Ecto neural progenitor cell (in vitro differentiated cells): ENCODE measurements around the gene SLC2A4.
A peak's percentile ranks its signal among the peaks of the same experiment; 100 is the strongest.

ENCODE experiments used
- DNase-seq: peaks from one replicate; pipeline ENCODE4 v3.0.0-alpha.2; 2018; ENCODE audit warnings: low spot score

SLC2A4 gene

DNA sequence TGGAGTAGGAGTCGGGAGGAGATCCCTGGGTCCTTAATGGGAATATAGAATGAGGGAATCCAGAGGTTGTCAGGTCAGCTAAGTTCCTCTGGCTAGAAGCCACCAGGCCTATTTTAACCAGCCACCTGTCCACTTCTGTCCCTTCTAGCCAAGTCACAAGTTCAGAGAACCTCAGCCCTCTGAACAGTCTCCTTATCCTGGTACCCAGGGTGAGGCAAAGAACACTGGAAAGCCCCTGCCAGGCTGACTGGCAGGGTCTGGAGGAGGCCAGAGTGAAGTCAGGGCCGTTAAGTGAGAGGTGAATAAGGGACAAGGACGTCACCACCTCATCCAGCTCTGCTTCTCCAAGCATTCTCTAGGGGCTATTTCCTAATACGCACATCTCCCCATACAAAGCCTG lies 32.7 kb upstream of the SLC2A4 start:
- DNase-seq: no peak

DNA sequence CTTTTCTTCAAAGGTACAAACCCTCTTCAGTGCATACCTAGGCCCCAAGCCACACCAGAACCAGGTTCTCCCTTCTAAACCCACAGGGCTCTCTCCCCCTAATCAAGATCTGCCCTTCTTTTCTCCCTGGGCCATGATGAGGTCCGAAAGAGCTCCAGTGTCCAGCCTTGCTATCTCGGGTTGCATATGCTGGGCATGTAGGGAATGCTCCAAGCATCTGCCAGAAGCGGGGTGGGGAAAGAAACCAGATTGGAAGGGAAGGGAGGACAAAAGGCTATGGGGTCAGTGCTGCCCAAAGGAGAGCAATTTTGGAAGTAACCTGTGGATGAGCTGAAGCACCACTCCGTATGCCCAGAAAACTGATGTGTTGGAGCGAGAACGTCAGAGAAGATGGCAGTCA lies 32.3 kb upstream of the SLC2A4 start:
- DNase-seq: no peak

GRCh38 chr17:7249830-7250229 lies 31.7 kb upstream of the SLC2A4 start:
- DNase-seq: no peak

DNA sequence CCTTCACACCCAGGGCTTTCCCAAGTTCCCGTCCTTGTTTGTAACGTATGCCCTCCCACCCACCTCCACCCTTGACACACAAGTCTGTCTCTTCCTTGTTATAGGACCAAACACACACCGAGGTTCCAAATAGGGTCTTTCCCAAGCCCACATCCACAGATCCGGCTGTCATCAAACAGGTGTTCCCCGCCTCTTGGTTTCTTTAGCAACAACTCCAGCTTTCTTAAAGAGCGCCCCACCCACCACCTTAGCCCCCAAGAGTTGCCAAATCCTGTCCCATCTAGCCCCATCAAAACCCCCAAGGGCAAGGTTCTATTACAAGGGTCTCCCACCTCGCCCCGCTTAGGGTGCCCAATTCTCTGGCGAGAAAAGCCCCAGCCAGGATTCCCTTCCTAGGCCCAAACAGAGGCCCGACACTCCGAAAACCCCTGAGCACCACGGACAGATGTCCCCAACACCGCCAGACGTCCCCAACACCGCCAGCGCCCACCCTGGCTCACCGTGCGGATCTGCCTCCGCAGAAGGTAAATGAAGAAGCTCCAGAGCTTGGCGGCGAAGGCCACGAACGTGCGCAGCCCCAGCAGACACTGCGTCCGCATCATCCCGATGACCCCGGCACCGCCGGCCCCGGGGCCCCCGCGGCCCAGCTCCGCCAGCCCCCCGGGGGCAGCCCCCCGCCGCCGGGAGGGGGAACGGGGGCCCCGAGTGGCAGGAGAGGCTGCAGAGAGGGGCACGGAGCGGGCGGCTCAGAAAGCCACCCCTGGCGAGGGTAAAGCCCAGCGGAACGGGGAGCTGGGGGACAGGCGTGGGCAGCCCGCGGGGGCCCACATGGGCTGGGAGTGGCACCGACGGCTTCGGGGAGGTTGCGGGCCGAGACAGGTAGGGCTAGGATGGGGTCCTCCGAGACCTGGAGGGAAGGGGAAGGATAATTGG lies 30.6 kb upstream of the SLC2A4 start:
- peak; percentile 64 for DNase-seq

DNA sequence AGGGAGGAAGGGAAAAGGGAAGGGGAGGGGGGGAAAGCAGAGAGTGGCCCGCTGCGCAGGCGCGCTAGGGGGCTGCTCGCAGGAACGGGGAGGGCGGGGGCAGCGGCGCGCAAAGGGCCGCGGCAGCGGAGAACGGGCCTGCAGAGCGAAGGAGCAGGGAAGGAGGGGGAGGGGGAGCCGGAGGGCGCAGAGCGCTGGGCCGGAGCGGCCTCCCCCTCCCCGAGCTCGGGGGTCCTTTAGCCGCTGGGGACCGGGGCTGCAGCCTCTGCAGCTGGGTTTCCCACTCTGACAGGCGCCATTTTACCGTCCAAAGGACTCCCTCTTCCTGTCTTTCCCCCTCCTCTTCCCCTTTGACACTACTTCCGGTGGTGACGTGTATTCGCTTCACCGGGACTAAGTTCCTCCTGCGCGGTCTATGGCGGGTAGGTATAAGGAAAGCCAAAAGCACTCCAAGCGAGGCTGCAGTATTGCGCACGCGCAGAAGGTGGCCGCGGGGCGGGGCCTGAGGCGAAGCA lies 29.8 kb upstream of the SLC2A4 start, which contains the start of gene CTDNEP1:
CTDNEP1 (minus strand) TSS at position 74 of the 515 bp plus-strand sequence. CDS start 438 bp downstream, outside the sequence.
- DNase-seq: peak; percentile 100

DNA sequence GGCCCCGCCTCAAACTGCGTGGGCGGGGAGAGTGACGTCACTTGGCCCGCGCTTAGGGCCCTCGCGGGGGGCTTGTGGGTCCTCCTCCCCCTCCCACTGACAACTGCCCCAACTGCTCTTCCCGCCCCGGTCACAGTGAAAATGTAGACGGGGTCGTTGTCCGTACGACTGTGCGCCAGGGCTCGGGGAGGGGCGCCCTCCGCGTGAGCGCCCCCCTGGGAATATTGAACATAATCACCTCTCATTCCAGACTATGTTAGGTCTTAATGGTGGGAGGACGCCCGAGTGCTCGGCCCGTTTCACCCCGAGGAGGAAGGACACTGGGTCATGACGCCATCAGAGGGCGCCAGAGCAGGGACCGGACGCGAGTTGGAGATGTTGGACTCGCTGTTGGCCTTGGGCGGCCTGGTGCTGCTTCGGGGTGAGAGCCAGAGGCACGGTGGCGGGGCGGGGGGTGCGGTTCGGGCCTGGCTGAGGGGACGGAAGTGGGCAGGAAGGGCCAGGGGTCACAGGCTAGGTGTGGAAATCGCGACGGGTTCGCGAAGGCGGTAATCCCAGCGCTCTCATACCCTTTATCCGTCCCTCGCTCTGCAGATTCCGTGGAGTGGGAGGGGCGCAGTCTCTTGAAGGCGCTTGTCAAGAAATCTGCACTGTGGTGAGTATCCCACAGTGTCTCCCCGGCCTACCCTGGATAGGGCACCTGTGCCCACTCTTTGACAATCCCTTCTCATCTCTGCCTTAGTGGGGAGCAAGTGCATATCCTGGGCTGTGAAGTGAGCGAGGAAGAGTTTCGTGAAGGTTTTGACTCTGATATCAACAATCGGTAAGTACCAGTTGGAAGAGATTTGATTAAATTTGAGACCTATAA lies 29.1 kb upstream of the SLC2A4 start, which contains the start of gene ELP5:
ELP5 (plus strand) TSS at position 40 of the 868 bp plus-strand sequence; CDS start at position 376, 336 bp downstream.
- DNase-seq: peak; percentile 99

DNA sequence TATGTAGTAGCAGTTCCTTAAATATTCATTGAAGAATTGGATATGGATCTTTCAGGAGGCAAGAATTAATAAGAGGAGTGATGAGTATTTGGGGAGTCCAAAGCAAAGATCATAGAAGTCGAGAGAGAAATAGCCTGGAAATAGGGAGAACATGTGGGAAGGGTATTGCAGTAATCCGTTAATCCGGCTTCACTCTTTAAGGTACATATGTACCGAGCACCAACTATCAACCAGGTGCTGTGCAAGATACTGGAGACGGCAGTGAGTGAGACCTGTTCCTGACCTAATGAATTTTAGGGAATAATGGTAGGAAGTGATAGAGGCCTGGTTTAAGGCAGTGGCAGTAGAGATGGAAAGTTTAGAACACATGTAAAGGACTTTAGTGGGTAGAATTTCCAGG lies 28.4 kb upstream of the SLC2A4 start:
- DNase-seq: no peak

DNA sequence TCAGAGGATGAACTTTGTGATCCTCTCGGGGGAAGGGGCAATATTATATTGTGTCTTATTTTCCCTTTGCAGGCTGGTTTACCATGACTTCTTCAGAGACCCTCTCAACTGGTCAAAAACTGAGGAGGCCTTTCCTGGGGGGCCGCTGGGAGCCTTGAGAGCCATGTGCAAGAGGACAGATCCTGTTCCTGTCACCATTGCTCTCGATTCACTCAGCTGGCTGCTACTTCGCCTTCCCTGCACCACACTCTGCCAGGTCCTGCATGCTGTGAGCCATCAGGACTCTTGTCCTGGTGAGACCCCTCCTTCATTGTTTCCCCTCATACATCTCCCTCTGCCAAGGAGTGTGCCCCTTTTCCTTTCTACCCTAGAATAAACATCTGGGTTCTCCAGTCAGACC lies 27.0 kb upstream of the SLC2A4 start:
- DNase-seq: no peak

- no peak for DNase-seq
Observed at GRCh38 chr17:7256766-7257456, 24.6 kb upstream of the SLC2A4 start.

GRCh38 chr17:7258731-7259554 lies 22.6 kb upstream of the SLC2A4 start:
- DNase-seq: no peak

- no peak for DNase-seq
Observed at GRCh38 chr17:7259555-7259889, 22.0 kb upstream of the SLC2A4 start.

GRCh38 chr17:7260151-7260550 lies 21.4 kb upstream of the SLC2A4 start:
- DNase-seq: no peak

DNA sequence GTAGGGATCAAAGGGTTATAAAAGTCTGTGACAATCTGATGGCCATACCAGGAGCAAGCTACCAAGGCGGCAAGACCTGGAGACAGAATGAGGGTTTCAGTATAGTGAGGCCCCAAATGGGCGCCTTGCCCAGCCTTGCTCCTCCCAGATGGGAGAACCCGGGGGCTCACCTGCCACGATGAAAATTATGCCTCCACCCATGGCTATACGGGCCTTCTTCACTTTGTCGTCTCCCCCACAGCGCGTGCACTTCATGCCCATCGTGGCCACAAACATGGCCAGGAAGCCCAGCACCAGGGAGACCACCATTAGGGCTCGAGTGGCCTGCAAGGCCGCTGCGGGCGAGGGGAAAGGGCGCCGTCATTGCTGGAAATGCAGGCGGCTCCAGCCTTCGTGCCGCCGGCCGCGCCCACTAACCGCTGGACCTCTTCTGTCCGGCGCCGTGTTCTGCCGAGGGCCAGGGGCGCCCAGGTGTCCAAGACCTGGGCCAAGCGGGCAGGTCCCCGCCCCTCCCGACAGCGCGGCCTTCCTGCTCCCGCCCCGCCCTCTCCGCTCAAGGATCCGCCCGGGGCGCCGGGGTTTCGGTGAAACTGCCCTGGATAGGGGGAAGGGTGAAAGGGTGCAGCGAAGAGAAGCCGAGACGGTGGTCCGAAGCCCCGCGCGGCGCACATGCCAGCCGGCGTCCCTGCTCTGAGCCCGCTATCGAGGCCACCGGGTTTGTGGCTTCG lies 20.7 kb upstream of the SLC2A4 start:
- DNase-seq: peak; percentile 82

DNA sequence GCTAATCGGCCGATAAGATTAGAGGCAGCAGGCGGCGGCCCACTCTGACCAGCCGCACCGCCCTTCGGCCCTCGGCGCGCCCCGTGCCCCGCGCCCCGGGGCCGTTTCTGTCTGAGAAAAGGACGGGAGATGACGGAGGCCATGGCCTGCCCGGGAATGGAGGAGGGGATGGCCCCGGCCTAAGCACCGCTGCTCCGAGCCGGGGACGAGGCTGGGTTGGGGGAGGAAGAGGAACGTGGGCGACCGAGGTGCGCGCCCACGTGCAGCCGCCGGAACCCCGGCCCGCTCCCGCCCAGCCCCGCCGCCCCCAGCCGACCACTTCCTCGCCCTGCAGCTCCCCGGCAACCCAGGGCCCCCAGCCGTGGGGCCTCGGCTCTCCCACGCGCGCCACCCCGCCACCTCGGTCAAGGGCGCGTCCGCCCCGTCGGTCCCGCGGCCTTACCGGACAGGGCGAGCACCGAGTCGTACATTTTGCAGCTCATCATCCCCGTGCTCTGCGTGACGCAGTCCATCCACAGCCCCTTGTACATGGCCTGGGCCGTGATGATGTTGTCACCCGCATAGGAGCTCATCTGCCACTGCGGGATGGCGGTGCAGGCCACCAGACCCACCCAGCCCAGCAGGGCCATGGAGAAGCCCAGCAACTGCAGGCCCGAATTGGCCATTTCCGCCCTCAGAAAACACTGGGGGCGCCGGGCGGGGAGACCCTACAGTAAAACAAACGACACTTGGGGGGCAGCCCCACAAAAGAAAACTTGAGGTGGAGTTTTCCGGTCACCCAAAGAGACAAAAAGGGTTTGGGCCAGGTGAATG lies 19.9 kb upstream of the SLC2A4 start:
- DNase-seq: peak; percentile 55

GRCh38 chr17:7262192-7262934 lies 19.2 kb upstream of the SLC2A4 start, which contains the start of gene CLDN7:
TSS of gene CLDN7 (minus strand) at chr17:7262478. CDS start at chr17:7262043, 435 bp downstream.
- DNase-seq: peak; percentile 73

DNA sequence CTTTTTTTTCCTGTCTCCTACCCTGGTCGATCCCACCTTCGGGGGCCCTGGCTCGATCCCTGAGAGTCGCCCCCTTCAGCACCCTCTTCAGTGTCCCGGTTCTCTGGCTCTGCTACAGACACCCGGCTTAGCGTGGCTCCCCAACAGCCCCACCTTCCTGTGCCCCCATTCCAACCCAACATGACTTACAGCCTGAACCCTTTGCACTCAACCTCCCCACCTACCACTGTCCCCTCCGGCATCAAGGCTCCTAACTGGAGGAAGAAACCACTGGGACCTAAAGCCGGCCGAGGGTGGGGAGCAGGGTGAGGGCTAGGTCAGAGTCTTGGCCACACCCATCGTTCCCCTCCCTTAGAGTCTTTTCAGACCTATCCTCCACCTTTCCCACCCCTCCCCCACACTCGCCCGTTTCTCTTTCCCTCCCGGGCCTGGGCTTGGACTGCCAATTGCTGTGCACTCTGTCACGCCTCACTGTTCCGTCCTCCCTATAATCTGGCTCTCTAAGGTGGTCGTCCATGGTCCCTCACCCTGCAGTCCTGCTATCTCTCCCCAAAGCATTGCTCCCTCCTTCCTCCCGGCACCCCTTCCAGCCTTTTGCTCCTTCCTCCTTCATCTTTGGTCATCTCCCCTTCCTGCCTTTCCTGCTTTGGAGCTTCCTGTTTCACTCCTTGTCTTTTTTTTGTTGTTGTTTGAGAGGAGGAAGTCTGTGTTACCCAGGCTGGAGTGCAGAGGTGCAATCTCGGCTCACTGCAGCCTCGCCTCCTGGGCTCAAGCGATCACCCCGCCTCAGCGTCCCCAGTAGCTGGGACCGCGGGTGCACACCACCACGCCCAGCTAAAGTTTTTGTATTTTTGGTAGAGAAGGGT lies 18.4 kb upstream of the SLC2A4 start:
- no peak for DNase-seq

- DNase-seq: no peak
Observed at GRCh38 chr17:7263801-7264078, 17.8 kb upstream of the SLC2A4 start.

- no peak for DNase-seq
Observed at GRCh38 chr17:7266784-7267183, 14.7 kb upstream of the SLC2A4 start.
